ENCODE results near the gene ETV7. TPM values are rescaled to one million over a fixed set of nuclear protein-coding genes. Genes with fewer than 3 reads are reported as not detected.

ETV7 gene
- total RNA-seq, 6 experiments from 2014 or later, result 0.20 to 0.32 (median 0.24) TPM; not detected in 2

- TF ChIP-seq CTCF (IDR thresholded peaks at IDR 0.05), result no peak
- Mint-ChIP-seq H3K4me1 (ENCODE audit: low read depth) (no peaks in the 10 kb centered on the region), H3K9me3 (no peaks in the 10 kb centered on the region), H3K27me3 (ENCODE audit: insufficient read depth) (peaks cover 53% of the 10 kb centered on the region), H3K27ac (no peak overlapping the region), H3K36me3 (ENCODE audit: low read depth) (no peaks in the 10 kb centered on the region), H3K4me3 (no peak overlapping the region)
- no peak for DNase-seq
Observed at GRCh38 chr6:36327226-36327918, 60.1 kb downstream of the ETV7 start.

GRCh38 chr6:36326356-36326995, 61.0 kb downstream of the ETV7 start:
- Mint-ChIP-seq H3K9me3 (no peaks in the 10 kb centered on the region), H3K4me1 (ENCODE audit: low read depth) (no peaks in the 10 kb centered on the region), H3K27me3 (ENCODE audit: insufficient read depth) (peaks cover 52% of the 10 kb centered on the region), H3K36me3 (ENCODE audit: low read depth) (no peaks in the 10 kb centered on the region), H3K4me3 (no peak overlapping the region), H3K27ac (no peak overlapping the region)
- no peak for DNase-seq
- TF ChIP-seq CTCF (IDR thresholded peaks at IDR 0.05), result no peak

- Mint-ChIP-seq H3K36me3 (ENCODE audit: low read depth) (no peaks in the 10 kb centered on the region), H3K4me1 (ENCODE audit: low read depth) (no peaks in the 10 kb centered on the region), H3K27ac (no peak overlapping the region), H3K4me3 (no peak overlapping the region), H3K27me3 (ENCODE audit: insufficient read depth) (peaks cover 54% of the 10 kb centered on the region), H3K9me3 (no peaks in the 10 kb centered on the region)
- no peak for TF ChIP-seq CTCF (IDR thresholded peaks at IDR 0.05)
- DNase-seq, result no peak
Observed at GRCh38 chr6:36324715-36325114, 62.8 kb downstream of the ETV7 start.

- no peaks in the 10 kb centered on the region for H3K4me1 Mint-ChIP-seq (ENCODE audit: low read depth)
- no peak for TF ChIP-seq CTCF (IDR thresholded peaks at IDR 0.05)
- H3K4me3 Mint-ChIP-seq, result no peak overlapping the region
- H3K27ac Mint-ChIP-seq, result no peak overlapping the region
- DNase-seq, result no peak
- H3K27me3 Mint-ChIP-seq (ENCODE audit: insufficient read depth), result peaks cover 56% of the 10 kb centered on the region
- no peaks in the 10 kb centered on the region for H3K9me3 Mint-ChIP-seq
- H3K36me3 Mint-ChIP-seq (ENCODE audit: low read depth), result no peaks in the 10 kb centered on the region
Observed at GRCh38 chr6:36324191-36324590, 63.3 kb downstream of the ETV7 start.

- Mint-ChIP-seq H3K36me3 (ENCODE audit: low read depth) (no peaks in the 10 kb centered on the region), H3K27me3 (ENCODE audit: insufficient read depth) (peaks cover 55% of the 10 kb centered on the region), H3K4me1 (ENCODE audit: low read depth) (no peaks in the 10 kb centered on the region), H3K4me3 (no peak overlapping the region), H3K9me3 (no peaks in the 10 kb centered on the region), H3K27ac (no peak overlapping the region)
- no peak for DNase-seq
- no peak for TF ChIP-seq CTCF (IDR thresholded peaks at IDR 0.05)
Observed at GRCh38 chr6:36323062-36323461, 64.4 kb downstream of the ETV7 start.
